HEK293 (cell line): Measurements from ENCODE around the gene SAP30L.

Source experiments
- CTCF ChIP-seq: fragments of 450-650 bp; formaldehyde crosslinking; IDR thresholded peaks from 2 replicates; pipeline ENCODE4 v1.5.1; 2016; ENCODE audit warnings: missing biosample characterization, missing genetic modification characterization
- KLF9 ChIP-seq: fragments of 450-650 bp; formaldehyde crosslinking; IDR thresholded peaks from 2 replicates; pipeline ENCODE4 v1.5.1; 2016; ENCODE audit warnings: missing biosample characterization, missing genetic modification characterization, low read depth
- ZFP3 ChIP-seq: fragments of 450-650 bp; formaldehyde crosslinking; IDR thresholded peaks from 2 replicates; pipeline ENCODE4 v1.5.1; 2016; ENCODE audit warnings: low read depth, missing biosample characterization, missing genetic modification characterization
- ZNF18 ChIP-seq: fragments of 450-650 bp; formaldehyde crosslinking; IDR thresholded peaks from 2 replicates; pipeline ENCODE4 v1.5.1; 2016; ENCODE audit warnings: missing biosample characterization, missing genetic modification characterization
- ZNF24 ChIP-seq: fragments of 450-650 bp; formaldehyde crosslinking; IDR thresholded peaks from 2 replicates; pipeline ENCODE4 v1.5.1; 2016; ENCODE audit warnings: missing biosample characterization, missing genetic modification characterization
- ZNF274 ChIP-seq, 2 experiments: fragments of 200-500 bp in 1 of 2; fragments of 450-650 bp in 1 of 2; sonication (Bioruptor generic) in 1 of 2; formaldehyde crosslinking in 1 of 2; IDR thresholded peaks; 2 replicates each; pipeline versions ENCODE4 v1.5.1 to v1.6.1; 2014 to 2016; ENCODE audit warnings: borderline replicate concordance in 1 of 2, inconsistent platforms in 1 of 2, low read length in 1 of 2, missing biosample characterization in 1 of 2, missing genetic modification characterization in 1 of 2
- TF ChIP-seq, protein P1 (sequence below): fragments of 450-650 bp; formaldehyde crosslinking; IDR thresholded peaks from 2 replicates; pipeline ENCODE4 v1.5.1; 2016; ENCODE audit warnings: missing biosample characterization, missing genetic modification characterization

- TF ChIP-seq CTCF (tag by site-specific recombination) (no peak), ZNF18 (tag by site-specific recombination) (no peak), ZNF24 (tag by site-specific recombination) (no peak), KLF9 (tag by site-specific recombination) (no peak), ZFP3 (tag by site-specific recombination) (no peak), ZNF274 (IDR thresholded peaks at IDR 0.05; ENCODE audit: low read length) (no peak), ZNF274 (tag by site-specific recombination; IDR thresholded peaks at IDR 0.05; ENCODE audit: borderline replicate concordance) (no peak)
- TF ChIP-seq, protein P1, sequence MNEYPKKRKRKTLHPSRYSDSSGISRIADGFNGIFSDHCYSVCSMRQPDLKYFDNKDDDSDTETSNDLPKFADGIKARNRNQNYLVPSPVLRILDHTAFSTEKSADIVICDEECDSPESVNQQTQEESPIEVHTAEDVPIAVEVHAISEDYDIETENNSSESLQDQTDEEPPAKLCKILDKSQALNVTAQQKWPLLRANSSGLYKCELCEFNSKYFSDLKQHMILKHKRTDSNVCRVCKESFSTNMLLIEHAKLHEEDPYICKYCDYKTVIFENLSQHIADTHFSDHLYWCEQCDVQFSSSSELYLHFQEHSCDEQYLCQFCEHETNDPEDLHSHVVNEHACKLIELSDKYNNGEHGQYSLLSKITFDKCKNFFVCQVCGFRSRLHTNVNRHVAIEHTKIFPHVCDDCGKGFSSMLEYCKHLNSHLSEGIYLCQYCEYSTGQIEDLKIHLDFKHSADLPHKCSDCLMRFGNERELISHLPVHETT, result no peak
Observed at GRCh38 chr5:154506716-154507080, 60.9 kb downstream of the SAP30L start.
